Tibial artery (tissue), 4 donors: Measurements from ENCODE around the gene ASCC2.

Experiments used
- DNase-seq, 2 donors: peaks; one replicate each; pipeline ENCODE4 v3.0.0-alpha.2; 2019
- H3K27ac ChIP-seq, 2 donors: fragments of 200-600 bp; sonication (generic) in 1 of 2; 1 replicate in 1 of 2; 2 replicates in 1 of 2; pipeline ENCODE4 v1.5.1; 2018 to 2019; ENCODE audit warnings: mild to moderate bottlenecking in 1 of 2
- H3K27me3 ChIP-seq, 2 donors: fragments of 200-600 bp; sonication (generic) in 1 of 2; one replicate each; pipeline versions ENCODE4 v1.5.1 to v1.6.0; 2016 to 2019
- H3K36me3 ChIP-seq, 3 donors: fragments of 200-600 bp; sonication (generic) in 2 of 3; one replicate each; pipeline ENCODE4 v1.5.1; 2016 to 2019; ENCODE audit warnings: mild to moderate bottlenecking in 2 of 3
- H3K4me1 ChIP-seq, 4 donors: fragments of 200-600 bp; sonication (generic) in 2 of 4; 1 replicate in 3 of 4; 2 replicates in 1 of 4; pipeline ENCODE4 v1.5.1; 2016 to 2019
- H3K4me3 ChIP-seq, 2 donors: fragments of 200-600 bp; sonication (generic) in 1 of 2; 1 replicate in 1 of 2; 2 replicates in 1 of 2; pipeline ENCODE4 v1.5.1; 2018 to 2019; ENCODE audit warnings: mild to moderate bottlenecking in 2 of 2
- H3K9me3 ChIP-seq, 3 donors: fragments of 200-600 bp; sonication (generic) in 1 of 3; one replicate each; pipeline ENCODE4 v1.5.1; 2016 to 2019
- intact Hi-C: fragments of 100-400 bp; cut with DNase I; formaldehyde crosslinking; loops from one replicate; pipeline ENCODE4 v1.15.0; 2023; ENCODE audit warnings: low total_unique reads
- TF ChIP-seq, protein P1 (sequence below), 2 experiments: fragments of 200-600 bp in 1 of 2; fragments of 450-650 bp in 1 of 2; IDR thresholded peaks; one replicate each; pipeline ENCODE4 v1.5.1; 2017 to 2019; ENCODE audit warnings: antibody characterized with exemption in 2 of 2, mild to moderate bottlenecking in 1 of 2, moderate library complexity in 1 of 2

The ASCC2 gene

DNA sequence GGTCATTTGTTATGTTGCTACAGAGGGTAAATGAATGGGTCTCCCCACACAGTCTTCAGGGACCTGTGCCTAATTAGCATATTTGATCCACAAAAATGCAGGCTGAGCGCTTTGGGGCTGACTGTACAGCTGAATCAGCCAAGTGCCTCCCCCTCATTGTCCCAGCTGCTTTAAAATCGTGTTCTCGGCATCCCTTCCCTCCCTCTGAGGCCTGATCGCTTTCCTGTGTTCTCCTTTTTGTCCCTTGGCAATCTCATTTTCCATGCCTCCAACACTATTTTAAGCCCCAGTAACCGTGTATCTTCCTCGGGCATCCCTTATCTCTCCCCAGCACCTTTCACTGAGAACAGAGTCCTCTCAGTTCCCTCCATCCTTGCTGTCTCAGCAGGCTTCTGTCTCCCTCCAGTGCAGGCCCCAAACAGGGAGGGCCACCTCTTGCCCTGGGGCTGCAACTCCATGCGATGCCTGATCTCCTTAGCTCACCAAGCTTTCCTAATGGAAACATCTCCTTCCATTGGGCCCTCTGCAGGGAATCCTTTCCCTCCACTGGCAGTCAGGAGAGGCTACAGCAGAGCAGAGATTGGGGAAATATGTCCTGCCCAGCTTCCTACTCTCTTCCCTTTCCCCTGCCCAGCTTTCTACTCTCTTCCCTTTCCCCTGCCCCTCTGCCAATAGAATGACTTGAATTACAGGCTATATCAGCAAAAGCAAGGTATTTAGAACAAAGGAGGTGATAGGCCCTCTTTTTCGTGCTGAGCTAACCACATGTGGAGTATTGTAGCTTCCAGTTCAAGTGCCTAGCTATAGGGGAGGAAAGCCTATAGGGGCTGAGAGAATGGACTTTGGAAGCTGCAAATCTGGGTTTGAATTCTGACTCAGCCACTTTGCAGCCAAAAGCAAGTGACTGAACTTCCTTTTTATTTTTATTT lies 57.1 kb downstream of the ASCC2 start:
- TF ChIP-seq, protein P1, sequence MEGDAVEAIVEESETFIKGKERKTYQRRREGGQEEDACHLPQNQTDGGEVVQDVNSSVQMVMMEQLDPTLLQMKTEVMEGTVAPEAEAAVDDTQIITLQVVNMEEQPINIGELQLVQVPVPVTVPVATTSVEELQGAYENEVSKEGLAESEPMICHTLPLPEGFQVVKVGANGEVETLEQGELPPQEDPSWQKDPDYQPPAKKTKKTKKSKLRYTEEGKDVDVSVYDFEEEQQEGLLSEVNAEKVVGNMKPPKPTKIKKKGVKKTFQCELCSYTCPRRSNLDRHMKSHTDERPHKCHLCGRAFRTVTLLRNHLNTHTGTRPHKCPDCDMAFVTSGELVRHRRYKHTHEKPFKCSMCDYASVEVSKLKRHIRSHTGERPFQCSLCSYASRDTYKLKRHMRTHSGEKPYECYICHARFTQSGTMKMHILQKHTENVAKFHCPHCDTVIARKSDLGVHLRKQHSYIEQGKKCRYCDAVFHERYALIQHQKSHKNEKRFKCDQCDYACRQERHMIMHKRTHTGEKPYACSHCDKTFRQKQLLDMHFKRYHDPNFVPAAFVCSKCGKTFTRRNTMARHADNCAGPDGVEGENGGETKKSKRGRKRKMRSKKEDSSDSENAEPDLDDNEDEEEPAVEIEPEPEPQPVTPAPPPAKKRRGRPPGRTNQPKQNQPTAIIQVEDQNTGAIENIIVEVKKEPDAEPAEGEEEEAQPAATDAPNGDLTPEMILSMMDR (IDR thresholded peaks at IDR 0.05): no peak
- Histone ChIP-seq H3K36me3 (no peaks in the 10 kb centered on the region), H3K4me3 (no peak overlapping the region), H3K27ac (peak overlapping the region; percentile 41 to 48), H3K4me1 (peaks cover 0 to 28% (median 15%) of the 10 kb centered on the region in 4 donors), H3K9me3 (no peaks in the 10 kb centered on the region), H3K27me3 (no peaks in the 10 kb centered on the region)
- intact Hi-C loops: loop anchor here (10.0 kb wide), 1 partner anchor 224 kb away; no protein-coding TSS in a partner anchor
- DNase-seq: no peak

DNA sequence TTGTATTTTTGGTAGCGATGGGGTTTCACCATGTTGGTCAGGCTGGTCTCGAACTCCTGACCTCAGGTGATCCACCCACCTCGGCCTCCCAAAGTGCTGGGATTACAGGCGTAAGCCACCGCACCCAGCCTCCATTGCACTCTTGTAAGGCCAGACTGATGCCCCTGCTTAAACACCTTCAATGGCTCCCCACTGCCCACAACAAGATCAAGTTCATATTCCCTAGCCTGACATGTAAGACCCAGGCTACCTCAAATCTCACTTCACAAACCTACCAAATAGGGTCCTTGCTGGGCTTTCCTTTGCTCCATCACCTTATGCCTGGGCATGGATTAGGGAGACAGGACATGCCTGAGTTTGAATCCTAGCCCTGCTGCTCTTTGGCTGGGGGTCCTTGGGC lies 57.9 kb downstream of the ASCC2 start:
- H3K9me3 ChIP-seq: no peaks in the 10 kb centered on the region
- TF ChIP-seq, protein P1 (IDR thresholded peaks at IDR 0.05): no peak
- H3K27ac ChIP-seq: no peak overlapping the region
- H3K4me1 ChIP-seq: peaks cover 0 to 28% (median 15%) of the 10 kb centered on the region in 4 donors
- no peaks in the 10 kb centered on the region for H3K36me3 ChIP-seq
- no peak for DNase-seq
- no peak overlapping the region for H3K4me3 ChIP-seq
- intact Hi-C loops: loop anchor here (10.0 kb wide), 1 partner anchor 225 kb away; no protein-coding TSS in a partner anchor
- H3K27me3 ChIP-seq: no peaks in the 10 kb centered on the region

DNA sequence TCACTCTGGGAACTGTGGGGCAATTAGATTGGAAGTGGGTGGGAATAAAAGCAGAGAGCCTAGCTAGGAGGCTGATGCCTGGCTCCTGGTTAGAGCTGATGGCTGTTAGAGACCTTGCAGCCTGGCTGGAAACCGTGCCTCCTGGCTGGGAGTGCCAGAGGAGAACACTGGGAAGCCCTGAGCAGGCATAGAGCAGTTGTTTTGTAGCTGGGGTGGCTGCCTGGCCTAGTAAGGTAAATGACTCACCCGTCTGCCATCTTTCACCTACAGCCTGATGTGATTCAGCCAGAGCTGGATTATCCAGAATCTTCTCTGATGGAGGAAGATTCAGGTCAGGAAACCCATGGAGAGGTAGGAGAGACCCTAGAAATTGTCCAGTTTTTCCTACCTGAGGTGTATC lies 64.8 kb downstream of the ASCC2 start:
- DNase-seq: no peak
- TF ChIP-seq, protein P1 (IDR thresholded peaks at IDR 0.05): no peak
- Histone ChIP-seq H3K36me3 (peaks cover 16 to 26% (median 22%) of the 10 kb centered on the region in 3 donors), H3K9me3 (no peaks in the 10 kb centered on the region), H3K27ac (no peak overlapping the region), H3K4me1 (peaks cover 0 to 10% (median 7%) of the 10 kb centered on the region in 4 donors), H3K27me3 (no peaks in the 10 kb centered on the region), H3K4me3 (no peak overlapping the region)
- intact Hi-C loops: no loop called here

DNA sequence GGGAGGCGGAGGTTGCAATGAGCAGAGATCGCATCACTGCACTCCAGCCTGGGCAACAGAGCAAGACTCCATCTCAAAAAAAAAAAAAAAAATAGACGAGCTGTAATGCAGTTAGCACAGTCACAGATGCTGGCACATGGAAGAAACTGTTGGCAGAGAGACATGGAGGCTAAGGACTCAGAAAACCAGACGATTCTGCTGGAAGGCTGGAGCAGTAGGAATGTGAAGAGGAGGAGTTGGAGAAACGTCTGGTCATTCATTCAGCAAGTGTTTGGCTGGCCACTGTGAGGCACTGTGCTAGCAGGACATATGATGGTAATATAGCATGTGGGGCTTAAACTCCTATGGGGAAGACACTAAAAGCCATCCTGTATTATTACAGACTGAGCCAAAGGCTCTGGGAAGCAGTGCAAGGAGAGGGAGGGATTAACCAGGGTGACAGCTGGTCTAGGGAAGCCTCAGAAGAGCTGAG lies 65.9 kb downstream of the ASCC2 start:
- Histone ChIP-seq H3K4me3 (no peak overlapping the region), H3K27ac (no peak overlapping the region), H3K4me1 (peaks cover 0 to 16% (median 11%) of the 10 kb centered on the region in 4 donors), H3K27me3 (no peaks in the 10 kb centered on the region), H3K9me3 (no peaks in the 10 kb centered on the region), H3K36me3 (peaks cover 16 to 26% (median 22%) of the 10 kb centered on the region in 3 donors)
- TF ChIP-seq, protein P1 (IDR thresholded peaks at IDR 0.05): no peak
- peak in 1 of 2 donors; percentile 49 for DNase-seq
- intact Hi-C loops: no loop called here

DNA sequence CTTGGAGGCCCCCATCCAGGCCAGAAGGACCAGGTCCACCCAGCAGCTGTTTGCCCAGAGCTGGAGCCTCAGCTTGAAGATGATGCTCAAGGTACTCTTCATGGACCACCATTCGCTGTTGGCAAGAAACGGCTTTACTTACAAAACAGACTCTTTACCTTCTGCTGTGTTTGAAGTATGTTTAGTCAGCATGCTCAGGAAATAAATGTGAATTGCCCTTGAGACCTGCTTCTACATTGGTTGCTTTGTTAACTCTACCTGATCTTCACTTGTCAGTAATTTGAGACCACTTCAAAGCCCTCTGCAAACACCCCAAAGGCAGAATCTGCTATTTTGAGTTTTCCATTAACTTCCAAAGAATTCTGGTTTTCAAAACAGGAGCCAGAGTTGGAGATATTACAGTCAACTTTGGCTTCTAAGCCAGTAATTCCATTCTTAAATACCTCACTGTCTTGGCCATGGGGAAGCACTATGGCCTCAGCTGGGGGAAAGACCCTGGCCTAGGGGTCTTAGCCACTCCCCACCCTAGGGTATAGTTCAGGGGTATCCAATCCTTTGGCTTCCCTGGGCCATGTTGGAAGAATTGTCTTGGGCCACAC lies 68.3 kb downstream of the ASCC2 start:
- peaks cover 16 to 26% (median 22%) of the 10 kb centered on the region in 3 donors for H3K36me3 ChIP-seq
- H3K27me3 ChIP-seq: no peaks in the 10 kb centered on the region
- intact Hi-C loops: loop anchor here (5.0 kb wide), 1 partner anchor 67 kb away; the partner anchor contains the start of gene ASCC2
- H3K9me3 ChIP-seq: no peaks in the 10 kb centered on the region
- peaks cover 0 to 27% (median 16%) of the 10 kb centered on the region in 4 donors for H3K4me1 ChIP-seq
- no peak for DNase-seq
- TF ChIP-seq, protein P1 (IDR thresholded peaks at IDR 0.05): no peak
- H3K27ac ChIP-seq: no peak overlapping the region
- no peak overlapping the region for H3K4me3 ChIP-seq
